ENCODE measurements around the gene MAP3K4.

The MAP3K4 gene

DNA sequence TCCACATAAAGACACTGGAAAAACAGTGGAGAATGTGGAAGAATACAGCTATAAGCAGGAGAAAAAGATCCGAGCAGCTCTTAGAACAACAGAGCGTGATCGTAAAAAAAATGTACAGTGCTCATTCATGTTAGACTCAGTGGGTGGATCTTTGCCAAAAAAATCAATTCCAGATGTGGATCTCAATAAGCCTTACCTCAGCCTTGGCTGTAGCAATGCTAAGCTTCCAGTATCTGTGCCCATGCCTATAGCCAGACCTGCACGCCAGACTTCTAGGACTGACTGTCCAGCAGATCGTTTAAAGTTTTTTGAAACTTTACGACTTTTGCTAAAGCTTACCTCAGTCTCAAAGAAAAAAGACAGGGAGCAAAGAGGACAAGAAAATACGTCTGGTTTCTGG is 57.1 kb downstream of the MAP3K4 start:
- DNase-seq: no peak

DNA sequence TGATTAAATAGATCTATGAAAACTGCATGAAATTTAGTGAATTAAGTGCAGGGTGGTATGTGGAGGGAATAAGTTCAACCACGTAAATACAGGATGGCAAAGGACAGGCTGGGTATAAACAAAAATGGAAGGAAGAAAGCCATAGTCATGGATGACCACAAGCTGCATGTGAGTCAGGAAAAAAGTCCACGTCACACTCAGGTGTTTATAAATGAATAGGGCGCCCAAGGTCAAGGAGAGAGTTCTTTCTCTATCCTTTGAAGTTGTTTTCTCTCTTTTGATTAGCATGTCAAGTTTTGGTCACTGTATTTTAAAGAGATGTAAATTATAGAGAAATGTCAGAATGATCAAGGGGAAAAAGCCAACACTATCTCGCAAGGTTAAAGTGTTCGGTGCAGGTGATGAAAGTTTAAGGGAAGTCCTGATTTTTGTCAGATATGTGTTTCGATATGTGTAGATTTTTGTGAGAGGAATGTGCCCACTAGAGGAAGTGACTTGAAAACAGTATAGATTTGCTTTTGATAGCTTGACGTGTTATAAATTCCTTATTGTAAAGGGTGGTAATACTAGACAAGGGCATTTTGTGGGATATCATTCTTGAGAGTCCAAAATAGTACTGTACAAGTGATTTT is 58.7 kb downstream of the MAP3K4 start:
- DNase-seq: no peak

DNA sequence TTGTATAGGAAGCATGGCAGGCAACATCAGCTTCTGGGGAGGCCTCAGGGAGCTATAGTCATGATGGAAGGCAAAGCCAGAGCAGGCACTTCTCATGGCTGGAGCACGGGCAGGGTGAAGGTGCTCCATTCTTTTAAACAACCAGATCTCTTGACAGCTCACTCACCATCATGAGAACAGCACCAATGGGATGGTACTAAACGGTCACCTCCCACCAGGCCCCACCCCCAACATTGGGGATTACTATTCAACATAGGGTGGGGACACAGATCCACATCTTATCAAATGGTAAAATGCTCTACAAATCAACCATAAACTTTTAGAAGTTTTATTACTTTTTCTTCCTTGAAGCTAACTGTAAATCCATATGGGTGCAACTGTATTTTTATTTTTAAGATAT is 61.5 kb downstream of the MAP3K4 start:
- DNase-seq: no peak

DNA sequence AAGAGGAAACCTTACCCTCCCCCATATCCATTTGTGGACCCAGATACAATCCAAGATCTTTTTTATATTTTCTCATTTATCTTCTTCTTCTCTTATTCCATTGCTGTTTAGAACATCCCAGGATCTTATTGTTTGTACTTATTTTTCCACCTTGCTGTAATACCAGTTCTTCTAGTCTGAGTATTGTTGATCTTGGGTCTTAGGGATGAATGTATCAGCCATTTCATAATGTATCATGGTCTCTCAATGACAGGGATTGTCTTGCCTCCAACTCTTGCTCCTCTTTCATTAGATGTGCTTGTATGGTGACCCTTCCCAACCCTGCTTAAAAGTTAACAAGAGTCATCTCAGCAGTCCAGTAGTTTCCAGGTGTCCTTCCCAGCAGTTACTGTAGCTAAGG is 63.3 kb downstream of the MAP3K4 start:
- DNase-seq: no peak

DNA sequence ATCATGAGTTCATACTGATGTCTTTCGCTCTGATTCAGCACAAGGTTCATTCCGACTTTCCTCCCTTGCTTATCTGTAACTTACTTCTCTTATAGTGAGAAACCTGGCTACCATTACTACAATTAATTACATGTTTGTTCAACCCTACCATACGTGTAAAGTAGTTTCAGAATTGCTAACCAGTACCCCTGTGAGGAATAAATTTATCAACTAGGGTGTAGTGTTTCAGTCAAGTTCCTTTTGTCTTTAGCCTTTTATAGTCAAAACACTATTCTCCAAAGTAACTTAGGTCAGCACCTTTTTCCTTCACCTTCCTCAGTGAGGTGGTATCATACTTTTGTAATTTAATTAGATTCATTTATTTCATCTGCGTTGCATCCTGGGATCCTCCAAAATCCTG is 64.9 kb downstream of the MAP3K4 start:
- DNase-seq: no peak

DNA sequence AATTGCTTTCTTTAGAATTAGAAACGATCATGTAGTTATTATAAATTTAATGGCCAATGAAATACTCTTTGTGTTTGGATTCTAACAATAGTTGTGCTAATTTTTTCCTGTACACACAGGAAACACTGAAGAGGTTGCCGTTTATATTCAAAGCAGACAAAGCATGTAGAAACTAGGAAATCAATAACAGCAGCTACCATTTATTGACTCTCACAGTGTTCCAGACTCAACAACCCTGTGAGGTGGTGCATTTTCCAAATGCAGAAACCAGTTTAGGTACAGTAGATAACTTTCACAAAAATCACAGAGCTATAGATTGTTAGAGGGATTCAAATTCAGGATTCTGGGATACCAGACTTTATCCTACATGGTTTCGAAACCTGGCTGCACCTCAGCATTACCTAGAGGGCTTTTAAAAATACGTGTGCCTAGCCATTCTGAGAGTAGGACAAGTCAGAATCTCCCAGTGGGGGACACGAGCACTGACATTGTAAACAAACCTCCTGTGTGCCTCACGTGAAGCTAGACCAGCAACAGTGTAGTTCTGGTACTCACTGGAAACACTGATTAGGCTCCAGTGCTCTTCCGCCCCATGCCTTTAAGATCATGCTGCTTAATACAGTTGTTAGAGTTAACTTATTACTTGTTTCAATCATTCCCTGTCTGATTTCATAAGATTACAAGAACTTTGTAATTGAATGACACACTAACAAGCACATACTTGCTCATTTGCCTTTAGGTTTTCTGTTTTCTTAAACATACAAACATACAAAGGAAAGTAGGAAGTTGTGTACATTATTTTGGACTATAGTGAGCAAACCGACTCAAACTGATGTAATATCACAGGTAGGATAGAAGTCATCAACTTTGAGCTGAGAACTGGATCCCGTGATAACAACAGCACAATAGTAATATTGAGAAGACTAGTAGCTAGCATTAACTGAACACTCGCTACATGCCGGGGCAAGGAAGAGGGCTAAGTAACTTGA is 65.8 kb downstream of the MAP3K4 start:
- DNase-seq: no peak

DNA sequence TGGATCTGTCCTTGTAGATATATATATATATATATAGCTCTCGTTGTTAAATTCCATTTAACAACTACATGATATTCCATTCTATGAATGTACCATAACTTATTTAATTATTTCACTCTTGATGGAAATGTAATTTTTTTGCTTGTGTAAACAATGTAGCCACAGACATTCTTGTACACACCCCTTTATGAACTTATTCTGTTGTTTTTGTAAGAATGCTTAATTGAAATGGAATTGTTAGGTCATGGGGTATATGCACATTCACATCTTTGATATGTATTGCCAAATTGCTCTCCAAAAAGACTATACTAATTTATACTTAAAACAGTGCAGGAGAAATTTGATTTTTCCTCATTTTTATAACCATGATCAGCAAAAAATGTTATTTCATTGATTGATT is 67.2 kb downstream of the MAP3K4 start:
- no peak for DNase-seq

DNA sequence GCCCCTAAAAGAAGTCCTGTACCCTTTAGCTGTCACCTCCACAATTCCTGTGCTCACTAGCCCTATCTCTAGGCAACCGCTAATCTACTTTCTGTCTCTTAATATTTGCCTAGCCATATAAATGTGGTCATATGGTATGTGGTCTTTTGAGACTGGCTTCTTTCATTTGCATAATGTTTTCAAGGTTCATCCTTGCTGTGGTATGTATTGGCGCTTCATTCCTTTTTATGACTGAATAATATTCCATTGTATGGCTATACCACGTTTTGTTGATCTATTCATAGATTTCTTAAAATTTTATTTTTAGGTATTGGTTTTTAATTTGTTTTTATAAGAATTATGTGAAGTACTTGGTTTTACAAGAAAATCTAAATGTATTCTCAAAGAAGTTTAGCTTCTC is 70.0 kb downstream of the MAP3K4 start:
- no peak for DNase-seq

DNA sequence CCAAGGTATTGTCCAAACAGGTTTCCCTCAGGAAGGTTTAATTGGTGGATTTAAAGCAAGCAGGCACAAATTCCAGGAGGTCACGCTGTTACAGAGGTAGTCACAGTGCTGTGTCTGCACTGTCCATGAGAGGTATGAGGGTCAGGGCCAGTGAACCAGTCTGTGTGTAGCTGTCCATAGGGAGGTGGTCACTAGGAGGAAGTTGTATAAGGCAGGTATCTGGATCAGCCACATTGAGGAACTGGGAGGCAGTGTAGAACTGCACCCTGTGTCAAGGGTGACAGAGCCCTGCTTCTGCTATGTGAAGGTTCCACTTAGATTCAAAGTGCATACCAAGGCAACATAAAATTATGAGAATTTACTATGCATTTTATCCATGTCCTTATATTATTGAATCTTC is 73.3 kb downstream of the MAP3K4 start:
- DNase-seq: no peak

DNA sequence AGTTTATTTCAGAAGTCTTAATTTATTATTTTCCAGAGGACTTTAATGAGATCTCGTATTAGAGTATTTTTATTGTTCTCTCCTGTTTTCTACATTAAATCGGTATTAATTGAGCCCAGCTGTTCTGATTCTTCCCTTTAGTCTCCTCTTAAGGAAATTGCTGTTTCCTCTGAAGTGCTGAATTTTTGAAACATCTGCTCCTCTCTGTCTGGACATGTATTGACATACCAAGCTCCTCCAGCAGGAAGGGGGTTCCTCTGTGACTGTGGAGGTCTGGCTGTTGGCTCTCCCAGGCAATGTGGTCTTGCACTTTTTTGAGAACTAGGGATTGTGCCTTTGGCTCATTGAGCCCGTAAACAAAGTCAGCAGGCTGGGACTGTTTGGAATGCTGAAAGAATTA is 74.9 kb downstream of the MAP3K4 start:
- DNase-seq: peak; percentile 44

DNA sequence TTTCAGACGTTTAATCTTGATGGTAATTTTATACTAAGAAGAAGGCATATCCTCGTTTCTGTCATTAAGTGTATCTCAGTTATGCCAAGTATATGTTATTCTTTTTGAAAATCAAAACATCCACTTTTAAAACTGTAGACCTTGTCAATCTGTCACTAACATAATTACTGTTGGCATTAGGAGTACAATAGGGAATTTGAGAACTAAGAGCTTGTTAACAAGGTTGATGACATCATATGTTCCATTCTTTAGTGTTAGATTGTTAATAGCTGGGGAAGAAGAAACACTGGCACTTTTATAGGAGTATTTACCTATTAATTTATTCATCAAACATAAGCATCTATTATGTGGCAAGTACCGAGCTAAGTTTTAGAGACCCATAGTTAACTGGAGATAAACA is 76.2 kb downstream of the MAP3K4 start:
- peak; percentile 19 for DNase-seq

DNA sequence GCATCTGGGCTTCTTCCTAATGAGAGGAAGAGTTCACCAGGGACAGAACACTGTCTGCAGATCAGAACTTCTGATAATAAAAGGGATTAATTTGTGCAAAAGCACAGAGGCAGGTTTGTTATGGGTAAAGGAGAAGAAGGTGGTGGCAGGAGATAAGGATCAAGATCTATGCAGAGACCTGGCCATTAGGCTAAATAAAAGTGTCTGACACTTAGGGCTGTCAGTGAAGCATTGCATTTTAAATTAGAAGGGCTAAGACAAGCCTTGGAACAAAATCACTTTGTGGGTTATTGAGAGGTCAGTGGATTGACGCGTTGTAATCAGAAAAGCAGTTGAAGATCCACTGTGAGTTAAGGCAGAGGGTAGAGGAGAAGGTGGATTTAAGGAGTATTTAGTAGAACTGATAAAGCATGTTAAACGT is 76.8 kb downstream of the MAP3K4 start:
- DNase-seq: no peak

DNA sequence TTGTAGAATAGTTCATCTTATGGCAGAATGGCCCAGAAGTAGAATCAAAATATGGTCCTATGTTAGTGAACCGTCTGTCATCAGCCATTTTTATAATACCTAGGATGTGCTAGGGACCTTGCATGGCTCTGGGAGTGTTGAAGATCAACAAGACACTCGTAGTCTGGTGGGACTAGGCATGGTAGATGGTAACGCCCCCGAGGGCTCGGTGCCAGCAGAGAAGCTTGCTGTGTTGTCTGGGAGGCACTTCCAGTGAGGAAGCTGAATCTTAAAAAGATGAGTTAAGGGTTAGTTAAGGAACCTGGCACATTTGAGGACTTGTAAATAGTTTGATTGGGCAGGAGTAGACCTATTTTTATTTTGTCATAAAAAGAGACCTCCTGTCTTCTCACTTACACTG is 82.4 kb downstream of the MAP3K4 start:
- DNase-seq: no peak

DNA sequence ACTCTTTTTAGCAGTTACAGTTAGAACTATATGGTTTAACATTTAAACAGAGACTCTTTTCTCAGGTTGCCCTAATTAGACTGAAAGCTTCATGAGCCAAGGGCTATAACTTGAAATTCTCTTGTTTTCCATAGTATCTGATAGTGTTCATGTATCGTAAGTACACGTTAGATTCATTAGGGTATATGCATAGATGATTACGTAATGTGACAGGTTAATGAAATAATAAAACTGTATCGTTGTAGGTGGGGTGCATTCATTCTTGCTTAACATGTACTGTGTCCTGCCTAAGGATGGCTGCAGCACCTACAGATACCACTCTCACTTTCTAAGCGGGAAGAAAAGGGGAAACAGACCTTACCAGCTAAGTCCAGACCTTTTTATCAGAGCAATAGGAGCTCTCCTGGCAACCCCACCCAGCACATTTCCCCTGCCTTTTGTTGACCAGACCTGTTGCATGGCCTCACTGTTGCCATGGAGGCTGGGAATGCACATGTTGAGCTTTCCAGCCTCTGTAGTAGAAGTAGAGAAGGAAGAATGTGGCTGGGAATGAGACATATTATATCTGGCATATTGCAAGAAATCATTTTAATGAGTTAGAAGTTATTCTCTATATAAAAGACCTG is 83.0 kb downstream of the MAP3K4 start:
- DNase-seq: no peak

DNA sequence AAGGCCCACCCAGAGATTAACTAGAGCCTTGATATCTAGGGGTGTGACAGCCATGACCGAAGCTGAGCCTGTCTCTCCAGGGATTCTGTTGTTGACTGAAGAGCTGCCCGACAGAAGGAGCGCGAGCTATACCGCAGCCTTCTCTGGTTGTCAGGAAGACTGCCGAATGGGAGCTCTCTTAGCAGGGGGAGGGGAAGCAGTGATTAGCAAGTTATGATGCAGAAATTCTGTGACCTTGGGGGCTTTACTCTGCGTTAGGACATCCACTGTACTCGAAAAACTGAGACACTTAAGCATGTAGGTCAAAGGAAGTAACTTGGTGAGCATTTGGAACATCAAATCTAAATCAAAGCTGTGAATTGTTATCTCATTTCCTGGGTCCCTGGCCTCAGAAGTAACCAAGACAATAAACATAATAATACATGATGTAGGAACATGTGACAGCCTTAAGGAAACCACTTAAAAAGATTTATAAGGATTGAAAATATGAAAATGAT is 84.7 kb downstream of the MAP3K4 start:
- DNase-seq: no peak

DNA sequence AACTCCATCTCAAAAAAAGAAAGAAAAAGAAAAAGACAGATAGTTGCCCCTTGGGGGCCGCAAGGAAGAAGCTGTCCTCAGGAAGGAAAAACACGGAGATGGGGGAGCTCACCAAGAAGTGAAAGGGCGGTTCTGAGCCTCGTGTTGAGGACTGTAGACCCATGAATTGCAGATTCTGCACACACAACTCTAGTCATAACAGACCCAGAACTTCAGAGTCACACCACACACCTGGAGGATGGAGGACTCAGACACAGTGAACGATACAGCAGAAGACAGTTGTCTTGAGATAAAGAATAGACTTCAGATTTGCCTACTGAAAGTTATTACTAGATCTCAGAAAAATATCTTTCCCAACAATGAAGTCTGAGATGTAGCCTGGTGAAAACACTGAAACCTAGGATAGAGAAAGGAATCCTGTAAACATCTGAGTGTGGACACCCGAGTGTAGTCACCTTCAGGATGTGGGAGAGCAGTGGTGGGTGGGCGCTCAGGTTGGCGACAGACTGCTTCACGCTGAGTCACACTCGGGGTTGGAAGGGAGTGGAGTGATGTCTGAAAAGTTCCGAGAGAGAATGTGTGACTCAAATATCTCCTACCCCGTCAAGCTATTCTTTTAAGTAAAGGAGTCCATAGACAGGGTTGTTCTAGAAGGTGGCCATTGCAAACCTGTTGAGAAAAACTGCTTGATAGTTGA is 88.1 kb downstream of the MAP3K4 start:
- DNase-seq: no peak

DNA sequence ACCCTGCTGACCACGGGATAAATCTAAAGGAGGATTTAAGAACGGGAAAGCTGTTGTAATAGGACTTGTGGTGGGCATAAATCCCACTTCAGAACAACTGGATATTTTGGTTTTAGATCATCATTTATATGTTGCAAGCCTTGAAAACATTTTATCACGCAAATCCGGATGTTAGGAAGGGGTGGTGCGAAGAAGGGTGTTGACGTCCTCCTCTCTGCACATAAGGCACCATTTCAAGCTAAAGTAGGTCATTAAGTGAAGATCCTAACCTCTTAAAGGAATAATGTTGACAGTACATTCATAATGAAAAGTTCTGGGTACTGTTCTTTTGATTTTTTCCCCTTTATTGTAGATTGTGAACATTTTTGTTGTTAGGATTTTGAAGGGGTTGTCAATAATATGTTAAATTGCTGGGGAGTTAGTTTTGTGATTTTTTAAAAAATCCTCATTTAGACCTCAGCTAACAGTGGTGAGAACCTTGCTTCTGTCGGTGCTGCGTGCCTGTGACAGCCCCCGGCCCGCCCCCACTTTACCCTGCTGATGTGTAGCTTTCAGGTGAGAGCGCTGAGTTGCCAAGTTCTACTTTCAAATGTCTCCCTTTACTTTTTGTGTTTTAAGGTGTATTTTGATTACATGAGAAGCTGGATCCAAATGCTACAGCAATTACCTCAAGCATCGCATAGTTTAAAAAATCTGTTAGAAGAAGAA is 88.8 kb downstream of the MAP3K4 start:
- DNase-seq: no peak

DNA sequence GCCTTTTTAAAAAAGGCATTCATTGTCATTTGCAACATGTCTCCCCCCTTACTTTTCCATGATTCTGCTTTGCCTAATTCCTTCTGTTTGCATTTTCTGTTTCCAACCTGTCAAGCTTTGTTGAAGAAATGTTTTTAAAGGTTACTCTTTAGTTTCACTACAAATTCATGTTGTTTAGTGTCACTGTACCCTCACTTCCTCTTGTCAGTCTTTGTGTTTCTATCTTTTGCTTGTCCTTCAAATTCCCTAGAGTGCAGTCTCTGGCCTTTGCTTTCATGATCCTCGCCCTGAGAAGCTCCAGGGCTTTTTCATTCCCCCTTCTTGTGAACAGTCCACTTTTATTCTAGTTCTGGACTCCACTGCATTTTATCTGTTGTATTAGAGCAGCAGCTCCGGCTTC is 90.6 kb downstream of the MAP3K4 start:
- no peak for DNase-seq

DNA sequence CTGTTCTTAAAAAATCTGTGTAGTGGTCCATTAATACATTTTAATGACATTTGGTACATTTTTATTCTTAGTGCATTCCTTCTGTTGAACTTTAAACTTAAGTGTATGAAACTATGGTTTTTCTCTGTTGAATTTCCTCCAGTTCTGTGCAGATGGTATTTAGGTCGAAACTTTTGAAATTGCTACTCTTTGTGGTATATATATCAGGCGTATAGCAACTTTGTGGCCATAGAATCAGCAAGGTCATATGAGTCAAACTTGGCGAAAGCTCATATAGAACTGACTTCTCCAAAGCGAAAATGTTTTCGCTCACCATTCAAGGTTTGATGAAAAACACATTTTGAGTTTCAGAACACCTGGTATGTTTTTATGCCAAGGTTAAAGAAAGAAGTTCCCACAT is 93.7 kb downstream of the MAP3K4 start:
- DNase-seq: no peak

DNA sequence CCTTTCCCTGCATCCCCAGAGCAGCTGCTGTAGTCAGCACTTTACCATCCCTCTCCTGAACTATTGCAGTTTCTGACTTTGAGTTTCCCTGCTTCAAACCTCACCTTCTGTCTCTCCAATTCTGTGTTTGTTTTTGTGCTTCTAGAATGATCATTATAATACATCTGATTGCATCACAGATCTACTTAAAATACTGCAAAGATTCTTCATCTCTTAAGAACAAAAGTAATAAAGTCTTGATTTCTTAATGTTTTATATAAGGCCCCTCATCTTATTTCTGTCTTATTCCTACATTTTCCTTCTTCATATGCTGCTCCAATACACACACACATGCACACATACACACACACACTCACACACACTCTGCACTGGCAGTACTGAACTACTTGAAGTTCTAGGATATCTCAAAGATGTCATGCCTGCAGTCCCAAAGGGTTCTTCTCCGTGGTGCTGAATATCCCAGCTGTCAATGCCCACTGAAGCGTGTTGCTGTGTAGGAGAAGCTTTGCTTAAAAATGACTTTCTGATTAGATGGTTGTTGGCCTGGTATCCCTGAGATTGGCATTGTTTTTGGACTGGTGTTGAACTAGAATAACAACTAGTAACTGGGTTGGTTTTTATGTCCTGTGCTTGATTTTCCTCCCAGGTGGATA is 97.2 kb downstream of the MAP3K4 start:
- DNase-seq: no peak

DNA sequence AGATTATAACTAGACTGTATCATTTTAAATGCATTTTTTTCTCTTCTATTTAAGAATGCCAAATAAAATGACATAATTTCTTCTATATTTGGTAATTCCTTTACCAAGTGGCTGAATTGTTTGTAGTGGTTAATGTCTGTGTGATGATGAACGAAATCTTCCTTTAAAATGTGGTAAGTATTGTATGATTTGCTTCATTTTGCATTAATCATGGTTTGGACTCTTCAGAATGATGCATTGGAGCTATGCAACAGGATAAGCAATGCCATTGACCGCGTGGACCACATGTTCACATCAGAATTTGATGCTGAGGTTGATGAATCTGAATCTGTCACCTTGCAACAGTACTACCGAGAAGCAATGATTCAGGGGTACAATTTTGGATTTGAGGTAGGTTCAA is 99.6 kb downstream of the MAP3K4 start:
- no peak for DNase-seq
